ENCODE measurements around the gene WNT11. TPM values are rescaled to one million over a fixed set of nuclear protein-coding genes. Genes with fewer than 3 reads are reported as not detected.
A peak's percentile ranks its signal among the peaks of the same experiment; 100 is the strongest.

WNT11 gene
- total and polyA plus RNA-seq, 2 of the 13 experiments (the other 11 are each of a cell fraction or from before 2014, with no cell fraction given) = 0.34 to 0.66 TPM

DNA sequence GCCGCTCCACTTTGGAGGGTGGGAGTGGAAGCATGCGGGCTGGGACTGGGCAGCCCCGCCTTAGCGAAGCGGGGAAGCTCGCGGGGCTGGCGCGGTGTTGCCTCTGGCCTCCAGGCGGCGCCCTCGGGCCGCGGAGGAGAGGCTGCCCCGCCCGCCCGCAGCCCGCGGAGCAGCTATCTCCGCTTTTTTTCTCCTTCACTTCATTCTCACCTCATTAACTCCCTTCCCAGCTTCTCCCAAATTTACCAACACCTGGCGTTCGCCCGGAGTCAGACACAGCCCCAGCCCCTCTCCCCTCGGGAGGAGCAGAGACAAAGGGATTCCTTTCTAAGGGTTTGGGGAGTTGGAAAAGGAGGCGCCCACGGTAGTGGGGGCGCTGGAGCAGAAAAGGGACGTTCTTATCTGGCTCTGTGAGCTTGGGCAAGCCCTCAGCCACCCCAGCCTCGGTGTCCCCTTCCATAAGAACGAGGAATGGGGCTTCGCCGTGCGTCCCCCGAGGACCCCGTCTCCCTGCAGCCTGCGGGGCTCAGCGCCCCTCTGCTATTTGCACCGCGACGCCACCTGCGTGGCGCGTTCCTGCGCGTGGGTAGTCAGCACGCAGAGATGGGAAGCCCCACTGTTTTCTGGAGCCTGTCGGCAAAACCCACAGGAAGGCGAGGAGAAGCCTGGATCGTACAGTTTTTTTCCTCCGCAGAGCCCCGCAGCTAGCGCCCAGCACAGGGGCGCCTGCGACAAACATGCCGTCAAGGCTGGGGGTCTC is 1.5 kb upstream of the WNT11 start (continued):
- TF ChIP-seq, protein P1, sequence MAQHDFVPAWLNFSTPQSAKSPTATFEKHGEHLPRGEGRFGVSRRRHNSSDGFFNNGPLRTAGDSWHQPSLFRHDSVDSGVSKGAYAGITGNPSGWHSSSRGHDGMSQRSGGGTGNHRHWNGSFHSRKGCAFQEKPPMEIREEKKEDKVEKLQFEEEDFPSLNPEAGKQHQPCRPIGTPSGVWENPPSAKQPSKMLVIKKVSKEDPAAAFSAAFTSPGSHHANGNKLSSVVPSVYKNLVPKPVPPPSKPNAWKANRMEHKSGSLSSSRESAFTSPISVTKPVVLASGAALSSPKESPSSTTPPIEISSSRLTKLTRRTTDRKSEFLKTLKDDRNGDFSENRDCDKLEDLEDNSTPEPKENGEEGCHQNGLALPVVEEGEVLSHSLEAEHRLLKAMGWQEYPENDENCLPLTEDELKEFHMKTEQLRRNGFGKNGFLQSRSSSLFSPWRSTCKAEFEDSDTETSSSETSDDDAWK (CRISPR knock-in tag; IDR thresholded peaks at IDR 0.05) = no peak
- TF ChIP-seq RAD21 (CRISPR knock-in tag; IDR thresholded peaks at IDR 0.05) (peak; percentile 95), AKAP8 (CRISPR knock-in tag; IDR thresholded peaks at IDR 0.05) (0 out of 2 replicates have a peak, but pooled peaks have one; percentile 12), ATF4 (CRISPR knock-in tag; IDR thresholded peaks at IDR 0.05) (no peak), ZNF143 (CRISPR knock-in tag; IDR thresholded peaks at IDR 0.05) (0 out of 2 replicates have a peak, but pooled peaks have one; percentile 20), SP5 (CRISPR knock-in tag; IDR thresholded peaks at IDR 0.05; ENCODE audit: borderline replicate concordance, low read depth) (peak; percentile 40; the same call in 1 of the 2 replicates), GTF2F1 (IDR thresholded peaks at IDR 0.05; ENCODE audit: low read length) (no peak), SAP130 (CRISPR knock-in tag; IDR thresholded peaks at IDR 0.05; ENCODE audit: low read depth) (peak; percentile 11; the same call in 1 of the 2 replicates), ZNF264 (CRISPR knock-in tag; IDR thresholded peaks at IDR 0.05) (no peak), KDM3A (CRISPR knock-in tag; IDR thresholded peaks at IDR 0.05; ENCODE audit: low read depth) (peak; percentile 65; the same call in 1 of the 2 replicates), CENPX (CRISPR knock-in tag; IDR thresholded peaks at IDR 0.05) (no peak), TAF1 (CRISPR knock-in tag; IDR thresholded peaks at IDR 0.05) (0 out of 2 replicates have a peak, but pooled peaks have one; percentile 29), PITX1 (CRISPR knock-in tag; IDR thresholded peaks at IDR 0.05) (peak; percentile 21; the same call in 1 of the 2 replicates), FOXP4 (CRISPR knock-in tag; IDR thresholded peaks at IDR 0.05) (no peak), RNF2 (conservative IDR thresholded peaks at IDR 0.05; ENCODE audit: low read depth) (no peak)
- TF ChIP-seq, protein P2, sequence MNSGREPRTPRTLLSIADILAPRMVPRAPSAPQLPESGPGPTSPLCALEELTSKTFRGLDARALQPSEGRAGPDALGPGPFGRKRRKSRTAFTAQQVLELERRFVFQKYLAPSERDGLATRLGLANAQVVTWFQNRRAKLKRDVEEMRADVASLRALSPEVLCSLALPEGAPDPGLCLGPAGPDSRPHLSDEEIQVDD (CRISPR knock-in tag; IDR thresholded peaks at IDR 0.05; ENCODE audit: borderline replicate concordance) = no peak
- TF ChIP-seq, protein P3, sequence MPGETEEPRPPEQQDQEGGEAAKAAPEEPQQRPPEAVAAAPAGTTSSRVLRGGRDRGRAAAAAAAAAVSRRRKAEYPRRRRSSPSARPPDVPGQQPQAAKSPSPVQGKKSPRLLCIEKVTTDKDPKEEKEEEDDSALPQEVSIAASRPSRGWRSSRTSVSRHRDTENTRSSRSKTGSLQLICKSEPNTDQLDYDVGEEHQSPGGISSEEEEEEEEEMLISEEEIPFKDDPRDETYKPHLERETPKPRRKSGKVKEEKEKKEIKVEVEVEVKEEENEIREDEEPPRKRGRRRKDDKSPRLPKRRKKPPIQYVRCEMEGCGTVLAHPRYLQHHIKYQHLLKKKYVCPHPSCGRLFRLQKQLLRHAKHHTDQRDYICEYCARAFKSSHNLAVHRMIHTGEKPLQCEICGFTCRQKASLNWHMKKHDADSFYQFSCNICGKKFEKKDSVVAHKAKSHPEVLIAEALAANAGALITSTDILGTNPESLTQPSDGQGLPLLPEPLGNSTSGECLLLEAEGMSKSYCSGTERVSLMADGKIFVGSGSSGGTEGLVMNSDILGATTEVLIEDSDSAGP (CRISPR knock-in tag; IDR thresholded peaks at IDR 0.05; ENCODE audit: borderline replicate concordance) = no peak
- TF ChIP-seq, protein P4, sequence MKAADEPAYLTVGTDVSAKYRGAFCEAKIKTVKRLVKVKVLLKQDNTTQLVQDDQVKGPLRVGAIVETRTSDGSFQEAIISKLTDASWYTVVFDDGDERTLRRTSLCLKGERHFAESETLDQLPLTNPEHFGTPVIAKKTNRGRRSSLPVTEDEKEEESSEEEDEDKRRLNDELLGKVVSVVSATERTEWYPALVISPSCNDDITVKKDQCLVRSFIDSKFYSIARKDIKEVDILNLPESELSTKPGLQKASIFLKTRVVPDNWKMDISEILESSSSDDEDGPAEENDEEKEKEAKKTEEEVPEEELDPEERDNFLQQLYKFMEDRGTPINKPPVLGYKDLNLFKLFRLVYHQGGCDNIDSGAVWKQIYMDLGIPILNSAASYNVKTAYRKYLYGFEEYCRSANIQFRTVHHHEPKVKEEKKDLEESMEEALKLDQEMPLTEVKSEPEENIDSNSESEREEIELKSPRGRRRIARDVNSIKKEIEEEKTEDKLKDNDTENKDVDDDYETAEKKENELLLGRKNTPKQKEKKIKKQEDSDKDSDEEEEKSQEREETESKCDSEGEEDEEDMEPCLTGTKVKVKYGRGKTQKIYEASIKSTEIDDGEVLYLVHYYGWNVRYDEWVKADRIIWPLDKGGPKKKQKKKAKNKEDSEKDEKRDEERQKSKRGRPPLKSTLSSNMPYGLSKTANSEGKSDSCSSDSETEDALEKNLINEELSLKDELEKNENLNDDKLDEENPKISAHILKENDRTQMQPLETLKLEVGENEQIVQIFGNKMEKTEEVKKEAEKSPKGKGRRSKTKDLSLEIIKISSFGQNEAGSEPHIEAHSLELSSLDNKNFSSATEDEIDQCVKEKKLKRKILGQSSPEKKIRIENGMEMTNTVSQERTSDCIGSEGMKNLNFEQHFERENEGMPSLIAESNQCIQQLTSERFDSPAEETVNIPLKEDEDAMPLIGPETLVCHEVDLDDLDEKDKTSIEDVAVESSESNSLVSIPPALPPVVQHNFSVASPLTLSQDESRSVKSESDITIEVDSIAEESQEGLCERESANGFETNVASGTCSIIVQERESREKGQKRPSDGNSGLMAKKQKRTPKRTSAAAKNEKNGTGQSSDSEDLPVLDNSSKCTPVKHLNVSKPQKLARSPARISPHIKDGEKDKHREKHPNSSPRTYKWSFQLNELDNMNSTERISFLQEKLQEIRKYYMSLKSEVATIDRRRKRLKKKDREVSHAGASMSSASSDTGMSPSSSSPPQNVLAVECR (CRISPR knock-in tag; IDR thresholded peaks at IDR 0.05; ENCODE audit: borderline replicate concordance) = peak; percentile 31; the same call in 1 of the 2 replicates
